GM23248 (cell line): ENCODE data around the gene AMBRA1. TPM values are rescaled to one million over a fixed set of nuclear protein-coding genes. Genes with fewer than 3 reads are reported as not detected.

Source experiments
- DNase-seq: peaks from one replicate; pipeline ENCODE4 v3.0.0-alpha.2; 2015
- H2AFZ ChIP-seq: fragments of 200-600 bp; sonication (generic); 2 replicates; pipeline ENCODE4 v1.6.1; 2016; ENCODE audit warnings: antibody characterized with exemption
- H3F3A ChIP-seq: fragments of 200-600 bp; sonication (generic); 2 replicates; pipeline ENCODE4 v1.6.1; 2016; ENCODE audit warnings: mild to moderate bottlenecking, antibody characterized with exemption, mixed run types; ENCODE audit not compliant: insufficient read depth
- H3K27ac ChIP-seq: fragments of 200-600 bp; sonication (generic); 2 replicates; pipeline ENCODE4 v1.5.1; 2016; ENCODE audit warnings: mild to moderate bottlenecking
- H3K27me3 ChIP-seq: fragments of 200-600 bp; sonication (generic); replicated peaks from 2 replicates; pipeline ENCODE4 v1.6.1; 2016; ENCODE audit warnings: mild to moderate bottlenecking; ENCODE audit not compliant: insufficient read depth
- H3K36me3 ChIP-seq: fragments of 200-600 bp; sonication (generic); 2 replicates; pipeline ENCODE4 v1.6.1; 2016; ENCODE audit warnings: low read depth, mild to moderate bottlenecking
- H3K4me1 ChIP-seq: fragments of 200-600 bp; sonication (generic); 2 replicates; pipeline ENCODE4 v1.6.1; 2016; ENCODE audit warnings: mild to moderate bottlenecking; ENCODE audit not compliant: insufficient read depth
- H3K4me2 ChIP-seq: fragments of 200-600 bp; sonication (generic); one replicate; pipeline ENCODE4 v1.6.1; 2016; ENCODE audit warnings: mild to moderate bottlenecking; ENCODE audit not compliant: unreplicated experiment
- H3K4me3 ChIP-seq: fragments of 200-600 bp; sonication (generic); 2 replicates; pipeline ENCODE4 v1.5.1; 2016; ENCODE audit warnings: mild to moderate bottlenecking
- H3K79me2 ChIP-seq: fragments of 200-600 bp; sonication (generic); 2 replicates; pipeline ENCODE4 v1.6.1; 2016; ENCODE audit warnings: mild to moderate bottlenecking; ENCODE audit not compliant: insufficient read depth
- H3K9ac ChIP-seq: fragments of 200-600 bp; sonication (generic); 2 replicates; pipeline ENCODE4 v1.6.1; 2016; ENCODE audit warnings: mild to moderate bottlenecking
- H3K9me2 ChIP-seq: fragments of 200-600 bp; sonication (generic); 2 replicates; pipeline ENCODE4 v1.6.1; 2016; ENCODE audit warnings: mixed run types, mild to moderate bottlenecking, moderate library complexity; ENCODE audit not compliant: insufficient read depth
- H3K9me3 ChIP-seq: fragments of 200-600 bp; sonication (generic); one replicate; pipeline ENCODE4 v1.6.1; 2017; ENCODE audit warnings: low read depth
- H4K20me1 ChIP-seq: fragments of 200-600 bp; sonication (generic); 2 replicates; pipeline ENCODE4 v1.6.0; 2016; ENCODE audit not compliant: insufficient read depth
- EZH2 ChIP-seq: fragments of 200-600 bp; sonication (generic); IDR thresholded peaks from 2 replicates; pipeline ENCODE4 v1.6.1; 2018; ENCODE audit warnings: antibody characterized with exemption, mild to moderate bottlenecking; ENCODE audit not compliant: insufficient read depth, poor library complexity, severe bottlenecking
- EZH2phosphoT487 ChIP-seq: fragments of 200-600 bp; sonication (generic); IDR thresholded peaks from 2 replicates; pipeline ENCODE4 v1.6.1; 2018; ENCODE audit warnings: antibody characterized with exemption, moderate library complexity, mild to moderate bottlenecking, low read depth; ENCODE audit not compliant: insufficient read depth
- WGBS, 2 experiments: methylation state at CpG; one replicate each; pipeline ENCODE4 v1.1.6; 2015 to 2017; ENCODE audit warnings: low lambda C conversion rate in 2 of 2, low coverage in 1 of 2; ENCODE audit errors: missing lambda C conversion rate in 2 of 2; 5-methylcytosine and 5-hydroxymethylcytosine counted together
- in situ Hi-C: fragments of 300-500 bp; cut with MboI; formaldehyde crosslinking; loops from 2 replicates; pipeline ENCODE4 v1.15.0; 2020
- polyA plus RNA-seq: library from polyadenylated mRNA; unstranded; fragments of >200 nt; fragmentation: Nextera tagmentation; extraction: Ambion mirVana; gene quantifications from 2 replicates; pipeline ENCODE4 v1.2.1, GENCODE V29; 2016
- total RNA-seq: library from RNA; depleted of rRNA; stranded (reverse); fragments of >200 nt; shearing (Covaris generic); gene quantifications from 2 replicates; pipeline ENCODE4 v1.2.3, GENCODE V29; 2014

AMBRA1 gene
- total and polyA plus RNA-seq, 2 experiments from 2014 or later, result 5.0 to 46.0 TPM

GRCh38 chr11:46414879-46415278 lies 178.9 kb downstream of the AMBRA1 start:
- no peaks in the 10 kb centered on the region for H3K4me1 ChIP-seq
- H3K27me3 ChIP-seq, result no peaks in the 10 kb centered on the region
- no peaks in the 10 kb centered on the region for H4K20me1 ChIP-seq
- DNase-seq, result no peak
- no peaks in the 10 kb centered on the region for H3K9me2 ChIP-seq
- peaks cover 5% of the 10 kb centered on the region; the same call in 1 of the 2 replicates for H3K36me3 ChIP-seq
- WGBS, 2 experiments, result 66 to 67% methylated on average over 3 of the region's 3 CpGs
- H3K4me2 ChIP-seq, result no peak overlapping the region
- H3K79me2 ChIP-seq, result no peaks in the 10 kb centered on the region
- H3K27ac ChIP-seq, result no peak overlapping the region
- in situ Hi-C loops, result no loop called here
- no peaks in the 10 kb centered on the region for H3F3A ChIP-seq
- no peak overlapping the region for H2AFZ ChIP-seq
- no peak overlapping the region for H3K4me3 ChIP-seq
- H3K9me3 ChIP-seq, result no peaks in the 10 kb centered on the region
- no peak overlapping the region for H3K9ac ChIP-seq
- TF ChIP-seq EZH2phosphoT487, result no peak
- no peak for TF ChIP-seq EZH2

- no peak overlapping the region for H3K9ac ChIP-seq
Measured at GRCh38 chr11:46414466-46414796, 179.4 kb downstream of the AMBRA1 start.

DNA sequence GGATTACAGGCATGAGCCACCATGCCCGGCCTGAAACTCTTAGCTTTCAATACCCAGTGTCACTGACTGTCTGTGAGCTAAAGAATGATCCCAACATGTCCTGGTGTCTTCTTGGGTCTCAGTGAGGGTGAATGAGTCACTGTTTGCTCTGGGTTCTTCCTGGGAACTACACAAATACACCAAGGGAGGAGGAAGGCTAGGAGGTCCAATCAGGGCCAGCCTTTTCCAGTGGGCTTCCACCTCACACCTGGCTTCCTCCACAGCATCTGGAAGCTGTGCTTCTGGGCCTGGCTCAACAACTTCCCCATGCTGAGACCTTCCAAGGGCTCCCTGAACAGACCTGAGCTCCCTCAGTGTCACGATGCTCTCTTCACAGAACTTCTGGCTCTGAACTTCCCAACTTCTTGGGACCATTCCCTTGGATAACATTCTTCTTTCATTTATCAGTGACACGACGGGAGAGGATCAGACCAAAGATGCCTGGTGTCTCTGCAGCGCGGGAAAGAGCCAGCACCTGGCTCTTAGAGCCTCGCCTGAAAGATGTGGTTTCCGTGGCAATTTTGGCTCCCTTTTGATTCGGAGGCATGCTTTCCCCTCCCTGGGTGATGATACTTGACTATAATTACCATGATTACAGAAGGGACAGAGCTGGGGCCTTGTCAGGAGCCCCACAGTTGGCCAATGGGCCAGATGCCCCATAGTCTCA lies 179.9 kb downstream of the AMBRA1 start:
- Histone ChIP-seq H3K27me3 (no peaks in the 10 kb centered on the region), H3F3A (no peaks in the 10 kb centered on the region), H3K79me2 (no peaks in the 10 kb centered on the region), H3K4me3 (no peak overlapping the region), H3K27ac (no peak overlapping the region), H3K36me3 (peaks cover 5% of the 10 kb centered on the region; the same call in 1 of the 2 replicates), H2AFZ (no peak overlapping the region), H4K20me1 (no peaks in the 10 kb centered on the region), H3K9ac (no peak overlapping the region), H3K4me1 (no peaks in the 10 kb centered on the region), H3K9me2 (no peaks in the 10 kb centered on the region), H3K9me3 (no peaks in the 10 kb centered on the region), H3K4me2 (no peak overlapping the region)
- WGBS, 2 experiments, result 94 to 95% methylated on average over 9 of the region's 9 CpGs
- DNase-seq, result no peak
- TF ChIP-seq EZH2, result no peak
- TF ChIP-seq EZH2phosphoT487, result no peak
- in situ Hi-C loops, result no loop called here

More at GRCh38 chr11:46414466-46414796, 179.4 kb downstream of the AMBRA1 start:
- H3K27ac ChIP-seq, result no peak overlapping the region
- H3F3A ChIP-seq, result no peaks in the 10 kb centered on the region
- in situ Hi-C loops, result no loop called here
- no peaks in the 10 kb centered on the region for H4K20me1 ChIP-seq
- TF ChIP-seq EZH2 (no peak), EZH2phosphoT487 (no peak)
- H3K36me3 ChIP-seq, result peaks cover 5% of the 10 kb centered on the region; the same call in 1 of the 2 replicates
- no peak for DNase-seq
- H3K9me3 ChIP-seq, result no peaks in the 10 kb centered on the region
- 97 to 98% methylated on average over 5 of the region's 5 CpGs for WGBS, 2 experiments
- no peaks in the 10 kb centered on the region for H3K4me1 ChIP-seq
- no peak overlapping the region for H2AFZ ChIP-seq
- H3K79me2 ChIP-seq, result no peaks in the 10 kb centered on the region
- H3K4me2 ChIP-seq, result no peak overlapping the region
- H3K9me2 ChIP-seq, result no peaks in the 10 kb centered on the region
- H3K4me3 ChIP-seq, result no peak overlapping the region
- no peaks in the 10 kb centered on the region for H3K27me3 ChIP-seq

GRCh38 chr11:46410021-46410420 lies 183.8 kb downstream of the AMBRA1 start:
- no peaks in the 10 kb centered on the region for H3K9me2 ChIP-seq
- no peaks in the 10 kb centered on the region; the same call in 1 of the 2 replicates for H3K36me3 ChIP-seq
- WGBS, 2 experiments, result 73 to 77% methylated on average over 5 of the region's 5 CpGs
- no peak for DNase-seq
- peaks cover 2% of the 10 kb centered on the region; the same call in 1 of the 2 replicates for H3K4me1 ChIP-seq
- no peak overlapping the region for H3K9ac ChIP-seq
- no peak overlapping the region for H3K27ac ChIP-seq
- no peaks in the 10 kb centered on the region for H3K9me3 ChIP-seq
- H3K27me3 ChIP-seq, result no peaks in the 10 kb centered on the region
- H2AFZ ChIP-seq, result no peak overlapping the region
- H3K4me2 ChIP-seq, result no peak overlapping the region
- no peak overlapping the region for H3K4me3 ChIP-seq
- H4K20me1 ChIP-seq, result no peaks in the 10 kb centered on the region
- no peaks in the 10 kb centered on the region for H3F3A ChIP-seq
- H3K79me2 ChIP-seq, result no peaks in the 10 kb centered on the region
- TF ChIP-seq EZH2phosphoT487 (no peak), EZH2 (no peak)
- in situ Hi-C loops, result no loop called here
